Body of pancreas (tissue), 4 donors: ENCODE measurements around the gene C5orf52. TPM values are rescaled to one million over a fixed set of nuclear protein-coding genes. Genes with fewer than 3 reads are reported as not detected.
"Not testable (repeated sequence)": the region's sequence is repeated elsewhere in the genome, so short reads cannot be mapped to it uniquely, and the experiment has no call there.

Experiments used
- ATAC-seq: fragments of 150-250 bp; one replicate; pipeline ENCODE4 v1.9.1; 2016
- DNase-seq, 4 donors: peaks; one replicate each; pipeline ENCODE4 v3.0.0-alpha.2; 2019
- H3K27ac ChIP-seq, 4 donors: fragments of 200-600 bp; sonication (generic); 1 replicate in 3 of 4; 2 replicates in 1 of 4; pipeline versions ENCODE4 v1.5.1 to v1.6.1; 2016 to 2019; ENCODE audit warnings: mild to moderate bottlenecking in 1 of 4, mixed read lengths in 1 of 4, moderate library complexity in 1 of 4
- H3K27me3 ChIP-seq, 2 donors: fragments of 200-600 bp; sonication (generic); one replicate each; pipeline ENCODE4 v1.6.0; 2016; ENCODE audit warnings: mild to moderate bottlenecking in 1 of 2
- H3K36me3 ChIP-seq, 2 donors: fragments of 200-600 bp; sonication (generic); replicated peaks in 1 of 2; 2 replicates each; pipeline ENCODE4 v1.5.1; 2016; ENCODE audit warnings: low read depth in 2 of 2; ENCODE audit not compliant: insufficient read depth in 1 of 2
- H3K4me1 ChIP-seq: fragments of 200-600 bp; sonication (generic); one replicate; pipeline ENCODE4 v1.6.0; 2016
- H3K4me3 ChIP-seq, 2 donors: fragments of 200-600 bp; sonication (generic); 1 replicate in 1 of 2; 2 replicates in 1 of 2; pipeline ENCODE4 v1.5.1; 2016 to 2019
- H3K9me3 ChIP-seq, 3 donors: fragments of 200-600 bp; sonication (generic); 1 replicate in 2 of 3; 2 replicates in 1 of 3; pipeline ENCODE4 v1.5.1; 2016
- CTCF ChIP-seq, 7 experiments: fragments of 450-650 bp in 4 of 7; fragments of 200-600 bp in 3 of 7; sonication (generic) in 3 of 7; IDR thresholded peaks; one replicate each; pipeline ENCODE4 v1.5.1; 2016 to 2019; ENCODE audit warnings: antibody characterized with exemption in 7 of 7
- POLR2A ChIP-seq, 3 donors: fragments of 450-650 bp; IDR thresholded peaks; one replicate each; pipeline ENCODE4 v1.6.1; 2016; ENCODE audit warnings: antibody characterized with exemption in 3 of 3, mild to moderate bottlenecking in 2 of 3
- WGBS, 2 donors: methylation state at CpG; one replicate each; pipeline ENCODE4 v1.1.5; 2017; 5-methylcytosine and 5-hydroxymethylcytosine counted together
- intact Hi-C: fragments of 100-400 bp; cut with DNase I; formaldehyde crosslinking; loops from one replicate; pipeline ENCODE4 v1.15.1; 2023
- total RNA-seq, 2 donors: library from RNA; depleted of rRNA; stranded (reverse); fragments of >200 nt; gene quantifications; one replicate each; pipeline ENCODE4 v1.1.0, GENCODE V29; 2016

The C5orf52 gene
- total RNA-seq, 2 donors from 2014 or later: not detected

GRCh38 chr5:157671592-157672330 lies 428 bp downstream of the C5orf52 start:
- ATAC-seq: no peak
- peak overlapping the region in 1 of 2 donors; percentile 52 for H3K4me3 ChIP-seq
- no peak for TF ChIP-seq POLR2A (IDR thresholded peaks at IDR 0.05)
- no peak for TF ChIP-seq CTCF (IDR thresholded peaks at IDR 0.05)
- intact Hi-C loops: no loop called here
- no peaks in the 10 kb centered on the region for H3K9me3 ChIP-seq
- no peaks in the 10 kb centered on the region for H3K36me3 ChIP-seq
- H3K27ac ChIP-seq: no peak overlapping the region
- H3K27me3 ChIP-seq: no peaks in the 10 kb centered on the region
- WGBS, 2 donors: 39 to 85% methylated on average over 20 to 55 of the region's 57 CpGs
- peaks cover 15% of the 10 kb centered on the region for H3K4me1 ChIP-seq
- no peak for DNase-seq

DNA sequence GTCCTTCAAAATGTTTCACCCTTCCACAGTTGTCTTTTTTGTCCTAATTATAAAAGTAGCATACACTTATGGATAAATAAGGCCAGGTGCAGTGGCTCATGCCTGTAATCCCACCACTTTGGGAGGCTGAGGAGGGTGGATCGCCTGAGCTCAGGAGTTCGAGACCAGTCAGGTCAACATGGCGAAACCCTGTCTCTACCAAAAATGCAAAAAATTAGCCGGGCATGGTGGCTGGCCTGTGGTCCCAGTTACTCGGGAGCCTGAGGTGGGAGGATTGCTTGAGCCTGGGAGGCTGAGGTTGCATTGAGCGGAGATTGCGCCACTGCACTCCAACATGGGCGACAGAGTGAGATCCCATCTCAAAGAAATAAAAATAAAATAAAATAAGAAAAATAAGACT lies 1.6 kb downstream of the C5orf52 start:
- intact Hi-C loops: no loop called here
- no peaks in the 10 kb centered on the region for H3K27me3 ChIP-seq
- ATAC-seq (no peak), DNase-seq (no peak)
- no peak for TF ChIP-seq POLR2A (IDR thresholded peaks at IDR 0.05)
- no peak for TF ChIP-seq CTCF (IDR thresholded peaks at IDR 0.05)
- H3K36me3 ChIP-seq: no peaks in the 10 kb centered on the region
- H3K4me3 ChIP-seq: no peak overlapping the region
- no peaks in the 10 kb centered on the region for H3K9me3 ChIP-seq
- H3K4me1 ChIP-seq: peaks cover 15% of the 10 kb centered on the region
- 87 to 90% methylated on average over 8 of the region's 8 CpGs for WGBS, 2 donors
- H3K27ac ChIP-seq: no peak overlapping the region

DNA sequence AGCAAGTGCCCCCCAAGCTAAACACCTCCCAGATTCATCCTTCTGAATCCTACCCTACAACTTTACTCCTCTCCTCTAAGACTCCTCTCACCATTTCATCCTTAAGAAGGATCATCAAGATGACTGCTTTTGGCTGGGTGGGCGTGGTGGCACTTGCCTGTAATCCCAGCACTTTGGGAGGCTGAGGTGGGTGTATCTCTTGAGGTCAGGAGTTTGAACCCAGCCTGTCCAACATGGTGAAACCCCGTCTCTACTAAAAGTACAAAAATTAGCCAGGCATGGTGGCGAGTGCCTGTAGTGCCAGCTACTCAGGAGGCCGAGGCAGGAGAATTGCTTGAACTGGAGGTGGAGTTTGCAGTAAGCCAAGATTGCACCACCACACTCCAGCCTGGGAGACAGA lies 3.0 kb downstream of the C5orf52 start:
- H3K4me3 ChIP-seq, H3K36me3 ChIP-seq, H3K27me3 ChIP-seq, H3K27ac ChIP-seq, intact Hi-C loops, ATAC-seq, DNase-seq, H3K9me3 ChIP-seq: not testable (repeated sequence)
- H3K4me1 ChIP-seq: peaks cover 15% of the 10 kb centered on the region
- WGBS, 2 donors: 84 to 88% methylated on average over 4 of the region's 4 CpGs

GRCh38 chr5:157677931-157678330 lies 6.6 kb downstream of the C5orf52 start:
- no peak for DNase-seq
- ATAC-seq: no peak
- intact Hi-C loops: no loop called here
- no peaks in the 10 kb centered on the region for H3K4me1 ChIP-seq
- H3K4me3 ChIP-seq: no peak overlapping the region
- H3K36me3 ChIP-seq: no peaks in the 10 kb centered on the region
- no peak overlapping the region for H3K27ac ChIP-seq
- no peaks in the 10 kb centered on the region for H3K27me3 ChIP-seq
- 42 to 52% methylated on average over 3 of the region's 3 CpGs for WGBS, 2 donors
- TF ChIP-seq CTCF (IDR thresholded peaks at IDR 0.05) (no peak), POLR2A (IDR thresholded peaks at IDR 0.05) (no peak)
- no peaks in the 10 kb centered on the region for H3K9me3 ChIP-seq

GRCh38 chr5:157679801-157680200 lies 8.5 kb downstream of the C5orf52 start:
- ATAC-seq: no peak

More at GRCh38 chr5:157679801-157680200, 8.5 kb downstream of the C5orf52 start:
- no peak for DNase-seq
- intact Hi-C loops: no loop called here
- Histone ChIP-seq H3K27me3 (no peaks in the 10 kb centered on the region), H3K36me3 (no peaks in the 10 kb centered on the region), H3K4me1 (no peaks in the 10 kb centered on the region), H3K9me3 (no peaks in the 10 kb centered on the region), H3K27ac (no peak overlapping the region), H3K4me3 (no peak overlapping the region)
- 83 to 85% methylated on average over 9 of the region's 9 CpGs for WGBS, 2 donors
- TF ChIP-seq CTCF (IDR thresholded peaks at IDR 0.05) (no peak), POLR2A (IDR thresholded peaks at IDR 0.05) (no peak)
